ENCODE measurements around the gene COPG2.

COPG2 gene

DNA sequence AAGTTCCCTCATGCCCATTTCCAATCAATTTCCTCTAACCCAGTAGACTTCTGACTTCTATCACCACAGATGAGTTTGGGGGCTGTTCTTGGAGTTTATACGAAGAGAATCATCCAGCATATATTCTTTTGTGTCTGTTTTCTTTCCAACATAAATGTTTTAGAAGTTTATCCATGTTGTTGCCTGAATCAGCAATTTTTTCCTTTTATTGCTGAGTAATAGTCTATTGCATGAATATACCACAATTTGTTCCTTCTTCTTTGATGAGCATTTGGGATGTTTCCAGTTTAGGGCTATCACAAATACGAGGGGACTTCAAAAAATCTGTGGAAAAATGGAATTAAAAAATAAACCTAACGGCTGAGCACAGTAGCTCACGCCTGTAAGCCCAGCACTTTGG is 26.2 kb downstream of the COPG2 start:
- Histone ChIP-seq H3K27ac (ENCODE audit: low read length, poor library complexity, severe bottlenecking) (no peak overlapping the region), H3K27me3 (ENCODE audit: control insufficient read depth in 1 of 2, insufficient read depth in 1 of 2, low read length in 2 of 2) (no peaks in the 10 kb centered on the region), H2AK5ac (ENCODE audit: low read length, severe bottlenecking) (no peak overlapping the region), H3K79me1 (replicated peaks; ENCODE audit: low read length, poor library complexity, severe bottlenecking) (peaks cover 3% of the 10 kb centered on the region), H2BK5ac (ENCODE audit: low read depth, low read length, poor library complexity, severe bottlenecking) (no peak overlapping the region), H3K36me3 (ENCODE audit: control insufficient read depth in 1 of 2, insufficient read depth in 2 of 2, low read depth in 1 of 2, low read length in 2 of 2) (peaks cover 12 to 17% of the 10 kb centered on the region in 2 experiments), H2AFZ (ENCODE audit: low read depth, low read length) (no peak overlapping the region), H3K9me3 (ENCODE audit: control insufficient read depth, low read length) (peaks cover 3% of the 10 kb centered on the region), H3K23ac (ENCODE audit: low read length in 2 of 2) (no peak overlapping the region), H3K9ac (ENCODE audit: low read length) (no peak overlapping the region), H4K91ac (ENCODE audit: low read length) (no peak overlapping the region), H2BK120ac (ENCODE audit: low read depth, low read length) (no peak overlapping the region), H2BK15ac (ENCODE audit: low read depth, poor library complexity, severe bottlenecking) (no peak overlapping the region), H3K18ac (ENCODE audit: low read depth in 1 of 2, low read length in 2 of 2) (no peak overlapping the region), H2BK12ac (ENCODE audit: low read length in 2 of 2) (no peak overlapping the region), H3K14ac (ENCODE audit: low read length in 2 of 2) (no peak overlapping the region), H3K4me2 (ENCODE audit: low read length, poor library complexity, severe bottlenecking) (no peak overlapping the region), H4K8ac (ENCODE audit: low read length) (no peak overlapping the region), H3K4me1 (ENCODE audit: control insufficient read depth, insufficient read depth, low read depth, low read length) (no peaks in the 10 kb centered on the region), H3K4me3 (ENCODE audit: insufficient read depth in 1 of 2, low read depth in 1 of 2, low read length in 2 of 2) (no peak overlapping the region), H3K4ac (ENCODE audit: low read depth in 1 of 2, low read length in 2 of 2) (no peak overlapping the region)
- no peak for DNase-seq
- WGBS = 100% methylated on average over 3 of the region's 4 CpGs

DNA sequence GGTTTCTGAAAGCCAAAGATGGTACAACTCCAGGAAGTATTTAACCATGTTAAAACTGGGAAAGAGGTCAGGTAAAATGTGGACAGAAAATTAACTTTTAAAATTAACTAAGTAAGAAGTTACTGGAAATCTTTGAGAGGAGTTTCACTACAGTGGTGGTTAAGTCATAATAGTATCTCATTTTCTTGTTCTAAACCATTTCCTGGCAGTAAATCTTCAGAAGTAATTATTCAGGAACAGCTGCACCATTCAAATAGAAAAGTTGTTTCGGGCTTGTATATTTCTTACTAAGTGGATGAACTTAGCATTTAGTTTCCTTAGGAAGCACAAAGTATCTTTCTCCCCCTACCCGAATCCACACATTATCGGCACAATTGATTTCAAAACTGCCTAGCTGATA is 27.1 kb downstream of the COPG2 start:
- Histone ChIP-seq H3K9ac (ENCODE audit: low read length) (no peak overlapping the region), H3K27ac (ENCODE audit: low read length, poor library complexity, severe bottlenecking) (no peak overlapping the region), H2AFZ (ENCODE audit: low read depth, low read length) (no peak overlapping the region), H3K9me3 (ENCODE audit: control insufficient read depth, low read length) (peaks cover 7% of the 10 kb centered on the region), H3K23ac (ENCODE audit: low read length in 2 of 2) (no peak overlapping the region), H3K27me3 (ENCODE audit: control insufficient read depth in 1 of 2, insufficient read depth in 1 of 2, low read length in 2 of 2) (no peaks in the 10 kb centered on the region), H3K14ac (ENCODE audit: low read length in 2 of 2) (no peak overlapping the region), H3K4ac (ENCODE audit: low read depth in 1 of 2, low read length in 2 of 2) (no peak overlapping the region), H3K79me1 (replicated peaks; ENCODE audit: low read length, poor library complexity, severe bottlenecking) (peaks cover 3% of the 10 kb centered on the region), H3K4me1 (ENCODE audit: control insufficient read depth, insufficient read depth, low read depth, low read length) (no peaks in the 10 kb centered on the region), H3K18ac (ENCODE audit: low read depth in 1 of 2, low read length in 2 of 2) (no peak overlapping the region), H3K4me2 (ENCODE audit: low read length, poor library complexity, severe bottlenecking) (no peak overlapping the region), H4K91ac (ENCODE audit: low read length) (no peak overlapping the region), H3K4me3 (ENCODE audit: insufficient read depth in 1 of 2, low read depth in 1 of 2, low read length in 2 of 2) (no peak overlapping the region), H3K36me3 (ENCODE audit: control insufficient read depth in 1 of 2, insufficient read depth in 2 of 2, low read depth in 1 of 2, low read length in 2 of 2) (peaks cover 12 to 17% of the 10 kb centered on the region in 2 experiments), H2AK5ac (ENCODE audit: low read length, severe bottlenecking) (no peak overlapping the region), H2BK12ac (ENCODE audit: low read length in 2 of 2) (no peak overlapping the region), H2BK15ac (ENCODE audit: low read depth, poor library complexity, severe bottlenecking) (no peak overlapping the region), H2BK5ac (ENCODE audit: low read depth, low read length, poor library complexity, severe bottlenecking) (no peak overlapping the region), H2BK120ac (ENCODE audit: low read depth, low read length) (no peak overlapping the region), H4K8ac (ENCODE audit: low read length) (no peak overlapping the region)
- DNase-seq = no peak
- 91% methylated on average over 3 of the region's 3 CpGs for WGBS

DNA sequence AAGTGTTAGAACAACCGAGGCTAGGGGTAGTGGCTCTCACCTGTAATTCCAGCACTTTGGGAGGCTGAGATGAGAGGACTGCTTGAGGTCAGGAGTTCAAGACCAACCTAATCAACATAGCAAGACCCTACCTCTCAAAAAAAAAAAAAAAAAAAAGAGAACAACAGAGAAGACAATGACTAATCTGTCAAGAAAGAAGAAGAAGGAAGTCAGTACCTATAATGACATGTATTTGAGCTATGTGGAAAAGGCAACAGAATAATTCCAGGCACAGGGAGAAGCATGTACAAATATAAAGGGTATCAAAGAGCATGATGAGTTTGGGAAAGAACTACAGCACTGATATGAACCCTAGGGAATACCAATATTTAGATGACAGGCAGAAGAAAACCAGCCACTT is 27.5 kb downstream of the COPG2 start:
- H4K91ac ChIP-seq (ENCODE audit: low read length) = no peak overlapping the region
- no peak overlapping the region for H2AK5ac ChIP-seq (ENCODE audit: low read length, severe bottlenecking)
- no peak overlapping the region for H2BK120ac ChIP-seq (ENCODE audit: low read depth, low read length)
- H2AFZ ChIP-seq (ENCODE audit: low read depth, low read length) = no peak overlapping the region
- no peak overlapping the region for H3K4ac ChIP-seq (ENCODE audit: low read depth in 1 of 2, low read length in 2 of 2)
- peaks cover 8% of the 10 kb centered on the region for H3K9me3 ChIP-seq (ENCODE audit: control insufficient read depth, low read length)
- H3K14ac ChIP-seq (ENCODE audit: low read length in 2 of 2) = no peak overlapping the region
- peaks cover 3% of the 10 kb centered on the region for H3K79me1 ChIP-seq (replicated peaks; ENCODE audit: low read length, poor library complexity, severe bottlenecking)
- H3K4me2 ChIP-seq (ENCODE audit: low read length, poor library complexity, severe bottlenecking) = no peak overlapping the region
- no peak overlapping the region for H3K4me3 ChIP-seq (ENCODE audit: insufficient read depth in 1 of 2, low read depth in 1 of 2, low read length in 2 of 2)
- no peak overlapping the region for H3K18ac ChIP-seq (ENCODE audit: low read depth in 1 of 2, low read length in 2 of 2)
- no peak overlapping the region for H2BK12ac ChIP-seq (ENCODE audit: low read length in 2 of 2)
- no peaks in the 10 kb centered on the region for H3K27me3 ChIP-seq (ENCODE audit: control insufficient read depth in 1 of 2, insufficient read depth in 1 of 2, low read length in 2 of 2)
- no peak overlapping the region for H4K8ac ChIP-seq (ENCODE audit: low read length)
- H3K36me3 ChIP-seq (ENCODE audit: control insufficient read depth in 1 of 2, insufficient read depth in 2 of 2, low read depth in 1 of 2, low read length in 2 of 2) = peaks cover 7 to 17% of the 10 kb centered on the region in 2 experiments
- H3K27ac ChIP-seq (ENCODE audit: low read length, poor library complexity, severe bottlenecking) = no peak overlapping the region
- no CpG with 5 or more reads among the region's 1 CpG for WGBS
- H3K9ac ChIP-seq (ENCODE audit: low read length) = no peak overlapping the region
- no peak overlapping the region for H2BK5ac ChIP-seq (ENCODE audit: low read depth, low read length, poor library complexity, severe bottlenecking)
- H3K4me1 ChIP-seq (ENCODE audit: control insufficient read depth, insufficient read depth, low read depth, low read length) = no peaks in the 10 kb centered on the region
- DNase-seq = no peak
- H3K23ac ChIP-seq (ENCODE audit: low read length in 2 of 2) = no peak overlapping the region
- no peak overlapping the region for H2BK15ac ChIP-seq (ENCODE audit: low read depth, poor library complexity, severe bottlenecking)

DNA sequence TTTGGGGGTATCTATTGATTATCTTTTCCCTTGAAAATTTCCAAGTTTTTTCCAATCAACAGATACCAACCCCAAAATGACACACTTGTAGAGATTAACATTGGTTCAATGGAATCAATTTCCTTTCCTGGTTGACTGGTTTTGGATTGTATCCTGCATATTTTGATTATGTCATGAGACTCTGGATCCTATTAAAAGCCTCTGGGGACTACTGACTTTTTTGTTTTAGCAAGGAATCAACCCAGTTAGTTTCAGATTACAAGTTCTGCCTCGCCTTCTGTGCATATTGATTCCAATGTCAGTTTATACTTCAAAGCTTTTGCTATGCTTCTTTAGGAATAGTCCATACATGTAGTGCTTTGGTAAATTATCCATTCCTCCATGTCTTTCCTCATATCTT is 29.2 kb downstream of the COPG2 start:
- DNase-seq = no peak
- Histone ChIP-seq H3K23ac (ENCODE audit: low read length in 2 of 2) (no peak overlapping the region), H3K18ac (ENCODE audit: low read depth in 1 of 2, low read length in 2 of 2) (no peak overlapping the region), H3K9ac (ENCODE audit: low read length) (no peak overlapping the region), H2AFZ (ENCODE audit: low read depth, low read length) (no peak overlapping the region), H3K4ac (ENCODE audit: low read depth in 1 of 2, low read length in 2 of 2) (no peak overlapping the region), H2AK5ac (ENCODE audit: low read length, severe bottlenecking) (no peak overlapping the region), H3K4me3 (ENCODE audit: insufficient read depth in 1 of 2, low read depth in 1 of 2, low read length in 2 of 2) (peak overlapping the region in 1 of 2 experiments; percentile 23), H2BK120ac (ENCODE audit: low read depth, low read length) (no peak overlapping the region), H3K27ac (ENCODE audit: low read length, poor library complexity, severe bottlenecking) (no peak overlapping the region), H2BK15ac (ENCODE audit: low read depth, poor library complexity, severe bottlenecking) (no peak overlapping the region), H3K14ac (ENCODE audit: low read length in 2 of 2) (no peak overlapping the region), H4K8ac (ENCODE audit: low read length) (no peak overlapping the region), H3K9me3 (ENCODE audit: control insufficient read depth, low read length) (peaks cover 8% of the 10 kb centered on the region), H3K36me3 (ENCODE audit: control insufficient read depth in 1 of 2, insufficient read depth in 2 of 2, low read depth in 1 of 2, low read length in 2 of 2) (peaks cover 0 to 12% of the 10 kb centered on the region in 2 experiments), H4K91ac (ENCODE audit: low read length) (no peak overlapping the region), H2BK12ac (ENCODE audit: low read length in 2 of 2) (no peak overlapping the region), H2BK5ac (ENCODE audit: low read depth, low read length, poor library complexity, severe bottlenecking) (no peak overlapping the region), H3K79me1 (replicated peaks; ENCODE audit: low read length, poor library complexity, severe bottlenecking) (no peaks in the 10 kb centered on the region), H3K4me2 (ENCODE audit: low read length, poor library complexity, severe bottlenecking) (no peak overlapping the region), H3K4me1 (ENCODE audit: control insufficient read depth, insufficient read depth, low read depth, low read length) (no peaks in the 10 kb centered on the region), H3K27me3 (ENCODE audit: control insufficient read depth in 1 of 2, insufficient read depth in 1 of 2, low read length in 2 of 2) (no peaks in the 10 kb centered on the region)
- WGBS = no CpG with 5 or more reads among the region's 1 CpG
